Lower lobe of right lung (tissue), 2 donors: ENCODE results near the gene C1orf167. TPM values are rescaled to one million over a fixed set of nuclear protein-coding genes. Genes with fewer than 3 reads are reported as not detected.

Experiments
- ATAC-seq, 2 donors: fragments of 200-7000 bp; cut with Tn5 transposase; one replicate each; pipeline ENCODE4 v1.9.1; 2020 to 2022; ENCODE audit warnings: mild to moderate bottlenecking in 2 of 2, moderate library complexity in 2 of 2
- DNase-seq: peaks from one replicate; pipeline ENCODE4 v3.0.0-alpha.2; 2020
- H3K27ac ChIP-seq: fragments of 200-600 bp; one replicate; pipeline ENCODE4 v1.8.0; 2022
- H3K27me3 ChIP-seq: fragments of 200-600 bp; one replicate; pipeline ENCODE4 v1.8.0; 2022; ENCODE audit warnings: low read depth
- H3K36me3 ChIP-seq: fragments of 200-600 bp; one replicate; pipeline ENCODE4 v1.8.0; 2022; ENCODE audit warnings: mild to moderate bottlenecking
- H3K4me1 ChIP-seq: fragments of 200-600 bp; one replicate; pipeline ENCODE4 v1.8.0; 2022
- H3K4me3 ChIP-seq: fragments of 200-600 bp; one replicate; pipeline ENCODE4 v1.8.0; 2022; ENCODE audit warnings: mild to moderate bottlenecking
- H3K9me3 ChIP-seq: fragments of 200-600 bp; one replicate; pipeline ENCODE4 v1.8.0; 2022
- CTCF ChIP-seq: fragments of 200-600 bp; IDR thresholded peaks from one replicate; pipeline ENCODE4 v1.8.0; 2022; ENCODE audit warnings: antibody characterized with exemption, mild to moderate bottlenecking
- intact Hi-C: fragments of 100-400 bp; cut with DNase I; formaldehyde crosslinking; loops from one replicate; pipeline ENCODE4 v1.11.0; 2022
- total RNA-seq: library from RNA; stranded (reverse); fragmentation: NEBNext Ultra II Directional; extraction: Animal tissue kit (Norgen Biotek cat#: 25700); gene quantifications from one replicate; pipeline ENCODE4 v1.2.1, GENCODE V29; 2021
- donor health status: DM: no; HTN: yes; CAD: no; lungs with severe emphysema.

The C1orf167 gene
- total RNA-seq, 1 donor from 2014 or later = 2.2 TPM

- intact Hi-C loops = no loop called here
- Histone ChIP-seq H3K4me3 (no peak overlapping the region), H3K27ac (no peak overlapping the region), H3K4me1 (no peaks in the 10 kb centered on the region), H3K27me3 (peaks cover 18% of the 10 kb centered on the region), H3K36me3 (no peaks in the 10 kb centered on the region), H3K9me3 (no peaks in the 10 kb centered on the region)
- no peak for ATAC-seq
- no peak for TF ChIP-seq CTCF
- no peak for DNase-seq
Measured at GRCh38 chr1:11765661-11766428, 3.9 kb downstream of the C1orf167 start.

- Histone ChIP-seq H3K27ac (no peak overlapping the region), H3K4me3 (no peak overlapping the region), H3K36me3 (no peaks in the 10 kb centered on the region), H3K27me3 (peaks cover 14% of the 10 kb centered on the region), H3K9me3 (no peaks in the 10 kb centered on the region), H3K4me1 (no peaks in the 10 kb centered on the region)
- DNase-seq (no peak), ATAC-seq (no peak)
- intact Hi-C loops = no loop called here
- TF ChIP-seq CTCF = no peak
Measured at GRCh38 chr1:11766429-11766776, 4.4 kb downstream of the C1orf167 start.

GRCh38 chr1:11767922-11768704 is 6.1 kb downstream of the C1orf167 start:
- no peaks in the 10 kb centered on the region for H3K4me1 ChIP-seq
- H3K9me3 ChIP-seq = no peaks in the 10 kb centered on the region
- intact Hi-C loops = no loop called here
- no peaks in the 10 kb centered on the region for H3K36me3 ChIP-seq
- TF ChIP-seq CTCF = no peak
- no peaks in the 10 kb centered on the region for H3K27me3 ChIP-seq
- no peak for DNase-seq
- H3K4me3 ChIP-seq = no peak overlapping the region
- ATAC-seq = no peak
- no peak overlapping the region for H3K27ac ChIP-seq

GRCh38 chr1:11768821-11769220 is 6.8 kb downstream of the C1orf167 start:
- DNase-seq (no peak), ATAC-seq (no peak)
- no peaks in the 10 kb centered on the region for H3K4me1 ChIP-seq
- H3K27me3 ChIP-seq = no peaks in the 10 kb centered on the region
- no peak overlapping the region for H3K4me3 ChIP-seq
- H3K36me3 ChIP-seq = no peaks in the 10 kb centered on the region
- H3K9me3 ChIP-seq = no peaks in the 10 kb centered on the region
- H3K27ac ChIP-seq = no peak overlapping the region
- intact Hi-C loops = no loop called here
- TF ChIP-seq CTCF = no peak

GRCh38 chr1:11769274-11769673 is 7.3 kb downstream of the C1orf167 start:
- H3K27me3 ChIP-seq = no peaks in the 10 kb centered on the region
- intact Hi-C loops = no loop called here
- no peak overlapping the region for H3K27ac ChIP-seq
- TF ChIP-seq CTCF = no peak
- DNase-seq = no peak
- no peaks in the 10 kb centered on the region for H3K9me3 ChIP-seq
- no peak overlapping the region for H3K4me3 ChIP-seq
- H3K36me3 ChIP-seq = no peaks in the 10 kb centered on the region
- no peak for ATAC-seq
- no peaks in the 10 kb centered on the region for H3K4me1 ChIP-seq
